ENCODE data around the gene MC5R.
A peak's percentile ranks its signal among the peaks of the same experiment; 100 is the strongest.

- peak; percentile 49 for TF ChIP-seq CTCF (IDR thresholded peaks at IDR 0.05)
- no peak for TF ChIP-seq EZH2 (IDR thresholded peaks at IDR 0.05)
- TF ChIP-seq EZH2phosphoT487 (IDR thresholded peaks at IDR 0.05), result no peak
Observed at GRCh38 chr18:13831864-13832508, 8.0 kb downstream of the MC5R start.

Data from neural progenitor cell (in vitro differentiated cells).